Activated naive CD4-positive, alpha-beta T cell treated with anti-CD3 and anti-CD28 coated beads, Interleukin-2, amount 10 ng/mL, durations not matched to agents 7 days and 5 days (primary cell): ENCODE data around the gene PPIL3.

ENCODE experiments used
- CTCF ChIA-PET: fragments of 350-600 bp; sonication (Branson Sonifier 250); formaldehyde crosslinking; loops from one replicate; lab custom pipeline; 2021; ENCODE audit warnings: antibody characterized with exemption; lab: Charles Lee
- DNase-seq: peaks from one replicate; pipeline ENCODE4 v3.0.0-alpha.2; 2020
- H3K27ac Mint-ChIP-seq: one replicate; pipeline ENCODE4 v1.8.0; 2021; ENCODE audit warnings: mild to moderate bottlenecking, moderate library complexity, mixed read lengths
- H3K27me3 Mint-ChIP-seq: one replicate; pipeline ENCODE4 v1.8.0; 2021; ENCODE audit warnings: mild to moderate bottlenecking, mixed read lengths
- H3K36me3 Mint-ChIP-seq: one replicate; pipeline ENCODE4 v1.8.0; 2021; ENCODE audit warnings: mixed read lengths
- H3K4me1 Mint-ChIP-seq: one replicate; pipeline ENCODE4 v1.8.0; 2021; ENCODE audit warnings: mixed read lengths
- H3K4me3 Mint-ChIP-seq: one replicate; pipeline ENCODE4 v1.8.0; 2021; ENCODE audit warnings: mild to moderate bottlenecking, moderate library complexity, mixed read lengths
- H3K9me3 Mint-ChIP-seq: one replicate; pipeline ENCODE4 v1.8.0; 2021; ENCODE audit warnings: mixed read lengths

The PPIL3 gene

GRCh38 chr2:200873560-200873959, 15.3 kb downstream of the PPIL3 start:
- Mint-ChIP-seq H3K4me1 (peaks cover 20% of the 10 kb centered on the region), H3K36me3 (peaks cover 46% of the 10 kb centered on the region), H3K27me3 (no peaks in the 10 kb centered on the region), H3K27ac (no peak overlapping the region), H3K4me3 (no peak overlapping the region), H3K9me3 (no peaks in the 10 kb centered on the region)
- CTCF ChIA-PET = no interaction called here
- no peak for DNase-seq

GRCh38 chr2:200871151-200871550, 17.7 kb downstream of the PPIL3 start:
- no peak overlapping the region for H3K27ac Mint-ChIP-seq
- CTCF ChIA-PET = no interaction called here
- no peak for DNase-seq
- no peaks in the 10 kb centered on the region for H3K27me3 Mint-ChIP-seq
- peaks cover 41% of the 10 kb centered on the region for H3K36me3 Mint-ChIP-seq
- H3K4me1 Mint-ChIP-seq = peaks cover 28% of the 10 kb centered on the region
- no peak overlapping the region for H3K4me3 Mint-ChIP-seq
- no peaks in the 10 kb centered on the region for H3K9me3 Mint-ChIP-seq

- peaks cover 29% of the 10 kb centered on the region for H3K36me3 Mint-ChIP-seq
- peak overlapping the region; percentile 37 for H3K27ac Mint-ChIP-seq
These were observed 19.9 kb downstream of the PPIL3 start for GRCh38 chr2:200869014-200869413.

DNA sequence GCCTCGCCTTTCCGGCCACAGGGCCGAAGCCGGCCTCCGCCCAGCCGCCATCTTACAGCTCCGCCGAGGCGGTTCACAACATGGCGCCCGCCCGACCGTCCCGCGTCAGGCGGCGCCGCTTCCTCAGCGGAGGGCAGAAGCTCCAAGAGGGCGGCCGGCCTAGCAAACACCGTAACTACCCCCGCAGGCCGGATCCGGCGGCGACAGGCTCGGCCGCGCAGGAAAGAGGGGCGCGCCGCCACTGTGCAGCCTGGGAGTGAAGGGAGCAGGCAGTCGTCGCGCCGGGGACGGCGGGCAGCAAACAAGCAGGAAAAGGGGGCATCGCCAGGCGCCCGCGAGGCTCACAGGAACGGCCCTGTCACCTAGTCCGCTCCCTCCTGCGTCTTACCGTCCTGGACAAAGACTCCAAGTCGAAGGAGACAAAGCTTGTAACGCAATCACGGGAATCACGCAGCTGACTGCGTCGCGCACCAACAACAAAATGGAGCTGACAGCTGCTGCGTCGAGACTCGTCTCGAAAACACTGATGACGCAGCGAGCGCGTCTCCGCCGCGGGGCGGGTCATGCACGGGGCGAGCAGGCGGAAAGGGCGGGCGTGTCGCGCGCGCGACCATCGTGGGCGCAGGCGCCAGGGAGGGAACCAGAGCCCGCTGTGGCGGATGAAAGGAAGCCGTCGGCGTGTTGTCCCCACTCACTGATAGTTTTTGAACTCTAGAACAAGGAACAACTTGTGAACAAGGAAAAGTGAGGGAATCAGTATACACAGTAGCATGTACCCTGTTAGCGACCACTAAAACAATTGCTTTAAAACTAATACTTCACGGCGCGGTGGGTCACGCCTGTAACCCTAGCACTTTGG, 24.5 kb downstream of the PPIL3 start, which contains the start of gene CLK1:
Gene CLK1, minus strand, starts transcription at position 483 of the 859 bp plus-strand sequence. CDS start 2,796 bp downstream, outside the sequence.
- CTCF ChIA-PET = interaction anchor here (0.7 to 1.6 kb wide), 5 partner anchors 26 to 368 kb away, joined by 3 to 5 read pairs (median 3); no protein-coding TSS in a partner anchor
- DNase-seq = peak; percentile 98
- Mint-ChIP-seq H3K4me1 (peaks cover 52% of the 10 kb centered on the region), H3K27me3 (peaks cover 7% of the 10 kb centered on the region), H3K9me3 (no peaks in the 10 kb centered on the region), H3K4me3 (peak within 1 kb of the TSS; percentile 89), H3K27ac (peak within 1 kb of the TSS; percentile 97), H3K36me3 (peaks cover 49% of the 10 kb centered on the region)

More at GRCh38 chr2:200869014-200869413, 19.9 kb downstream of the PPIL3 start:
- H3K27me3 Mint-ChIP-seq = peaks cover 7% of the 10 kb centered on the region
- no peak for DNase-seq
- CTCF ChIA-PET = no interaction called here
- no peak overlapping the region for H3K4me3 Mint-ChIP-seq
- peaks cover 40% of the 10 kb centered on the region for H3K4me1 Mint-ChIP-seq
- no peaks in the 10 kb centered on the region for H3K9me3 Mint-ChIP-seq

- peaks cover 51% of the 10 kb centered on the region for H3K4me1 Mint-ChIP-seq
These were observed 25.1 kb downstream of the PPIL3 start for GRCh38 chr2:200863782-200864175.

DNA sequence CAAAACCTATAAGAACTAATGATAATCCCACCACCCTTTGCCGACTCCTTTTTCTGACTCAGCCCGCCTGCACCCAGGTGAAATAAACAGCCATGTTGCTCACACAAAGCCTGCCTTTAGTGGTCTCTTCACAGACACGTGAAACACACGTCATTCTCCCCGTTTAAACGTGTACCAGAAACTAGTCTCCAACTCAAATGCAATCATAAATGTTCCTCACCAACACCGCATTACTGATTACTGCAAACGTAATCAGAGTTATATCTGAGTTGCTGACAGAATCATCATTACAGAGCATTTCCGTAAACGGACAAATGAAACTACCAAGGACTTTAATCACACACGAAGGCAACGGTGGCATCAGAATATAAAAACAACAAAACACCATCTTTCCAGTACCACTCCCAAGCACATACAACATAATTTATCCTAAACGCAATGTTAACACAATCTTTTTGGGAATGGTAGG, 26.3 kb downstream of the PPIL3 start:
- DNase-seq = peak; percentile 74
- CTCF ChIA-PET = interaction anchor here (1.6 kb wide), 1 partner anchor 27 kb away, joined by 5 read pairs; the partner anchor contains the start of genes NIF3L1 and PPIL3
- Mint-ChIP-seq H3K4me1 (peaks cover 57% of the 10 kb centered on the region), H3K9me3 (no peaks in the 10 kb centered on the region), H3K36me3 (peaks cover 62% of the 10 kb centered on the region), H3K4me3 (peak overlapping the region; percentile 89), H3K27ac (peak overlapping the region; percentile 97), H3K27me3 (peaks cover 7% of the 10 kb centered on the region)

More at GRCh38 chr2:200863782-200864175, 25.1 kb downstream of the PPIL3 start:
- DNase-seq = peak; percentile 56
- Mint-ChIP-seq H3K36me3 (peaks cover 49% of the 10 kb centered on the region), H3K27me3 (peaks cover 7% of the 10 kb centered on the region), H3K27ac (peak overlapping the region; percentile 97), H3K9me3 (no peaks in the 10 kb centered on the region), H3K4me3 (peak overlapping the region; percentile 89)
- CTCF ChIA-PET = interaction anchor here (0.6 to 1.6 kb wide), 5 partner anchors 26 to 368 kb away, joined by 3 to 5 read pairs (median 3); no protein-coding TSS in a partner anchor

DNA sequence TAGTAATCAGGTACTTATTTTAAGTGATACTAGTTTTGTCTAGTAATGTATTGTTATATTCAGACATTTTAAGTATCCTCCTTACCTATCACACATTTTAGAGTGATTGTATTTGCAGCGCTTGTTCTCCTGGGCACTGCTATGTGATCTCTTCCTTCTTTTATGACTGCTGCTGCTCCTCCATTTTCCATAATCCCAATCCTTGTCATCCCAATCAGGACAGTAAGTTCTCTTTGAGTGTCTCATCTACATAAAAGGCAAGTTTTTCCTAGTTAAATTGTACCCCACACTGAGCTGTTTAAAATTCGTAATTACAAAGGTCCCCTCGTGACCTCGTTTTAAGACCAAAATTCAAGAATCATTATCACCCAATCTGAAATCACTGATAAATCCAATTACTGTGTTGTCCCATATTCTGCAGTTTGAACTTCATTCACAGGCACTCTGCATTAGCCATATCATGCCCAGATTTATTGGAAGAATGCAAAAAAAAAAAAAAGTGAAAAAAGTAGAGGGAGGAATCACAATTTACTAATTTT, 27.2 kb downstream of the PPIL3 start:
- CTCF ChIA-PET = interaction anchor here (1.6 kb wide), 1 partner anchor 28 kb away, joined by 5 read pairs; the partner anchor contains the start of genes NIF3L1 and PPIL3
- peaks cover 69% of the 10 kb centered on the region for H3K36me3 Mint-ChIP-seq

GRCh38 chr2:200860092-200860795, 28.6 kb downstream of the PPIL3 start:
- Mint-ChIP-seq H3K4me1 (peaks cover 57% of the 10 kb centered on the region), H3K9me3 (no peaks in the 10 kb centered on the region), H3K27me3 (peaks cover 7% of the 10 kb centered on the region), H3K36me3 (peaks cover 76% of the 10 kb centered on the region), H3K27ac (peak overlapping the region; percentile 72), H3K4me3 (peak overlapping the region; percentile 89)
- CTCF ChIA-PET = interaction anchor here (1.2 kb wide), 1 partner anchor 44 kb away, joined by 3 read pairs; no protein-coding TSS in a partner anchor
- DNase-seq = peak; percentile 53

More for the DNA sequence above, 27.2 kb downstream of the PPIL3 start:
- peak overlapping the region; percentile 89 for H3K4me3 Mint-ChIP-seq
- H3K27me3 Mint-ChIP-seq = peaks cover 7% of the 10 kb centered on the region
- no peak for DNase-seq
- no peaks in the 10 kb centered on the region for H3K9me3 Mint-ChIP-seq
- H3K27ac Mint-ChIP-seq = peak overlapping the region; percentile 97
- H3K4me1 Mint-ChIP-seq = peaks cover 59% of the 10 kb centered on the region

DNA sequence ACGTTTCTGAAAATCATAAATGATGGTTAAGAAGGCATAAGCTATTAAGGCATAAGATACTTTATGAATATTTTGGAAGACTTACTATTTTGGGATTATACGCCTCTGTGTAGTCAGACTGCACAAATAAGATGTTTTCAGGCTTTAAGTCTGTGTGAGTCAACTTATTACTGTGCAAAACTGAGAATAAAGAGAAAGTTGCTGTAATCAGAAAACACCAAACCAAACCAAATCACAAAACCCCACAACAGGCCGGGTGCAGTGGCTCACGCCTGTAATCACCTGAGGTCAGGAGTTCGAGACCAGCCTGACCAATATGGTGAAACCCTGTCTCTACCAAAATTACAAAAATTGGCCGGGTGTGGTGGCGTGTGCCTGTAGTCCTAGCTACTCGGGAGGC, 32.1 kb downstream of the PPIL3 start:
- H3K9me3 Mint-ChIP-seq = no peaks in the 10 kb centered on the region
- no peak overlapping the region for H3K4me3 Mint-ChIP-seq
- CTCF ChIA-PET = interaction anchor here (0.9 kb wide), 1 partner anchor 143 kb away, joined by 4 read pairs; no protein-coding TSS in a partner anchor
- peaks cover 82% of the 10 kb centered on the region for H3K36me3 Mint-ChIP-seq
- no peak for DNase-seq
- H3K4me1 Mint-ChIP-seq = peaks cover 47% of the 10 kb centered on the region
- no peaks in the 10 kb centered on the region for H3K27me3 Mint-ChIP-seq
- H3K27ac Mint-ChIP-seq = no peak overlapping the region

DNA sequence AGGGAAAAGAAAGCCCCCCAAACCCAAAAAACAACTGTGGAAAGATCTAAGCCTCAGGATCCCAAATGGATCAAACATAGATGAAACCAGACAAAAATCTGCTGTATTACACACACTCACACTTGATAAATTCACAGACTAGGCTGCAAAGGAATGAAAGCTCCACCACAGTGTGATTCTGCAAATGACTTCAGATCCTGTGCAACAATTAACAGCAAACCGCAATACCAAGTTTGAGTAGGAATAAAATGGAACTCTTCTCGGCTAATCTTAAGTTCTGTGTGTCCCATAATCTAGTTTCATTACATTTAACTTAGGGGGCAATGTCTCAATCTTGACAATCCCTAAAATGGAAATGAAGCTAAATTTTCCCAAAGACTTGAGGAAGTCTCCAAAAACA, 36.3 kb downstream of the PPIL3 start:
- Mint-ChIP-seq H3K4me1 (peaks cover 12% of the 10 kb centered on the region), H3K36me3 (peaks cover 65% of the 10 kb centered on the region), H3K27ac (no peak overlapping the region), H3K9me3 (no peaks in the 10 kb centered on the region), H3K4me3 (no peak overlapping the region), H3K27me3 (no peaks in the 10 kb centered on the region)
- no peak for DNase-seq
- CTCF ChIA-PET = no interaction called here

DNA sequence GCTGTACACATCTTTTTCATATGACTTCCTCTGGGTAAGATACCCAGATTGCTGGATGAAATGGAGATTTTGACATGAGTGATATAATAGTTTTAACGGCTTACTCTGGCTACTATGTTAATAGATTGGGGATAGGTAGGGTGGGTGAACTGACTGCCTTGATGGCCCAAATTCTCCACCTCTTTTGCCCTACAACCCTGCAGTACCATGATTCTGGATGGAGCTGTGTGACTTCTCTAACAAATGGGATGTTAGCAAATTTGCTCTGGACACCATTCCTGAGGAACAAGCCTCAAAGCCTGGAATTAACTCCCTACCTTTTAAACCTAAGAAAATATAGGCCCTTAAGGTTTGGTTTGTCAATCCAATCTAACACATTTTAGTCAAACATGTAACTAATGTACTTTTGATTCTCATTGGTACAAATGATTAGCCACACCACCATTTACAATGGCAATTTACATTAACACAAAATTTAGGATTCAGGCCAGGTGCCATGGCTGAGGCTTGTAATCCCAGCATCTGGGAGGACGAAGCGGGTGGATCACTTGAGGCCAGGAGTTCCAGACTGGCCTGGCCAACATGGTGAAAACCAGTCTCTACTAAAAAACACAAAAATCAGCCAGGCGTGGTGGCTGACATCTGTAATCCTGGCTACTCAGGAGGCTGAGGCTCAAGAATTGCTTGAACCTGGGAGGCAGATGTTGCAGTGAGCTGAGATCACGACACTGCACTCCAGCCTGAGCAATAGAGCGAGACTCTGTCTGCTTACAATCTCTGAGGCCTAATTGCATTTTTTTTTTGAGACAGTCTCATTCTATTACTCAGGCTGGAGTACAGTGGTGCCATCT, 37.3 kb downstream of the PPIL3 start:
- H3K4me3 Mint-ChIP-seq = no peak overlapping the region
- DNase-seq = no peak
- CTCF ChIA-PET = no interaction called here
- peaks cover 3% of the 10 kb centered on the region for H3K4me1 Mint-ChIP-seq
- H3K27ac Mint-ChIP-seq = no peak overlapping the region
- peaks cover 55% of the 10 kb centered on the region for H3K36me3 Mint-ChIP-seq
- no peaks in the 10 kb centered on the region for H3K9me3 Mint-ChIP-seq
- no peaks in the 10 kb centered on the region for H3K27me3 Mint-ChIP-seq

- Mint-ChIP-seq H3K27me3 (no peaks in the 10 kb centered on the region), H3K27ac (no peak overlapping the region), H3K4me1 (no peaks in the 10 kb centered on the region), H3K9me3 (no peaks in the 10 kb centered on the region), H3K36me3 (peaks cover 49% of the 10 kb centered on the region), H3K4me3 (no peak overlapping the region)
- DNase-seq = no peak
- CTCF ChIA-PET = no interaction called here
These were observed 38.2 kb downstream of the PPIL3 start for GRCh38 chr2:200850512-200851256.
